NCI-H2029 treated with DMSO at 0.1 percent for 48 hours (cell line): Measurements from ENCODE around the gene HCFC1.

Experiments
- DNase-seq: peaks from one replicate; lab custom pipeline; 2025; lab: John Stamatoyannopoulos, UW

Gene HCFC1

GRCh38 chrX:153974003-153974725 is 2.5 kb upstream of the HCFC1 start:
- no peak for DNase-seq

- DNase-seq, result no peak
These were observed 1.7 kb upstream of the HCFC1 start for GRCh38 chrX:153973127-153974002.

- peak; percentile 40 for DNase-seq
These were observed 929 bp upstream of the HCFC1 start, which contains the start of gene TMEM187 for GRCh38 chrX:153972368-153973126. Gene TMEM187, plus strand, starts transcription at chrX:153972754. Its CDS starts 9,309 bp downstream, at chrX:153982063.

GRCh38 chrX:153971124-153971449 is 531 bp downstream of the HCFC1 start:
- peak; percentile 31 for DNase-seq

GRCh38 chrX:153970357-153971123 is 1.1 kb downstream of the HCFC1 start:
- DNase-seq, result no peak

- no peak for DNase-seq
These were observed 1.7 kb downstream of the HCFC1 start for GRCh38 chrX:153969904-153970356.

- DNase-seq, result no peak
These were observed 2.3 kb downstream of the HCFC1 start for GRCh38 chrX:153969125-153969903.

GRCh38 chrX:153968754-153969124 is 2.9 kb downstream of the HCFC1 start:
- DNase-seq, result no peak

- no peak for DNase-seq
These were observed 3.4 kb downstream of the HCFC1 start for GRCh38 chrX:153968255-153968654.

- no peak for DNase-seq
These were observed 3.9 kb downstream of the HCFC1 start for GRCh38 chrX:153967536-153968224.

GRCh38 chrX:153966841-153967535 is 4.6 kb downstream of the HCFC1 start:
- DNase-seq, result no peak

GRCh38 chrX:153966283-153966688 is 5.3 kb downstream of the HCFC1 start:
- no peak for DNase-seq

GRCh38 chrX:153965406-153965805 is 6.2 kb downstream of the HCFC1 start:
- DNase-seq, result no peak

- no peak for DNase-seq
These were observed 7.5 kb downstream of the HCFC1 start for GRCh38 chrX:153964105-153964504.

- no peak for DNase-seq
These were observed 8.1 kb downstream of the HCFC1 start for GRCh38 chrX:153963546-153963945.

- no peak for DNase-seq
These were observed 10.3 kb downstream of the HCFC1 start for GRCh38 chrX:153961292-153961691.

GRCh38 chrX:153960786-153961185 is 10.8 kb downstream of the HCFC1 start:
- no peak for DNase-seq

GRCh38 chrX:153960077-153960476 is 11.5 kb downstream of the HCFC1 start:
- DNase-seq, result no peak

GRCh38 chrX:153959649-153960048 is 12.0 kb downstream of the HCFC1 start:
- DNase-seq, result no peak

GRCh38 chrX:153958605-153959004 is 13.0 kb downstream of the HCFC1 start:
- no peak for DNase-seq
